Skin of body (tissue), 2 donors: ENCODE data around the gene SEC63. TPM values are rescaled to one million over a fixed set of nuclear protein-coding genes. Genes with fewer than 3 reads are reported as not detected.
"Not testable (repeated sequence)": the region's sequence is repeated elsewhere in the genome, so short reads cannot be mapped to it uniquely, and the experiment has no call there.

ENCODE experiments used
- DNase-seq: peaks from one replicate; lab custom pipeline; 2025; lab: John Stamatoyannopoulos, UW
- total RNA-seq: library from RNA; depleted of rRNA; stranded (reverse); fragments of >200 nt; gene quantifications from one replicate; pipeline ENCODE4 v1.2.3, GENCODE V29; 2014

Gene SEC63
- total RNA-seq, 1 donor from 2014 or later: 51.6 TPM

DNA sequence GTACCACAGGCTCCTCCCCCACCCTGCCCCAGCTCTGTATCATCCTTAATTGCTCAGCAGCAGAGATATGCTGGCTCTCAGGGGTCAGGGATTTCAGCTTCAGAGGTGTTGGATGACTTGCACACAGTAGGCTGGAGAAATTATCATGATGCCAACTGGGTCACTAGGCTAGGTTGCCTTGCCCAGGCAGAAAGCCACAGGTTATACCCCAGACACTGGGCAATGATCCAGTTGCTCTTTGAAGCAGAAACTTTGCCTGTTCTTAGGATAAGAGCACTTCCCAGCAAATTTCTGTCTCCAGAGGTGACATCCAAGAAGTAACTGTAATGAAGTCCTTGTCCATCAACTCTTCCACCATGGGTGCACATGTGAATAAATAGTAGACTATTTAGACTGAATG lies 95.6 kb downstream of the SEC63 start:
- no peak for DNase-seq

GRCh38 chr6:107860963-107861362 lies 97.0 kb downstream of the SEC63 start:
- not testable (repeated sequence) for DNase-seq

- not testable (repeated sequence) for DNase-seq
Observed at GRCh38 chr6:107860144-107860543, 97.9 kb downstream of the SEC63 start.

- DNase-seq: no peak
Observed at GRCh38 chr6:107853230-107853629, 104.8 kb downstream of the SEC63 start.

DNA sequence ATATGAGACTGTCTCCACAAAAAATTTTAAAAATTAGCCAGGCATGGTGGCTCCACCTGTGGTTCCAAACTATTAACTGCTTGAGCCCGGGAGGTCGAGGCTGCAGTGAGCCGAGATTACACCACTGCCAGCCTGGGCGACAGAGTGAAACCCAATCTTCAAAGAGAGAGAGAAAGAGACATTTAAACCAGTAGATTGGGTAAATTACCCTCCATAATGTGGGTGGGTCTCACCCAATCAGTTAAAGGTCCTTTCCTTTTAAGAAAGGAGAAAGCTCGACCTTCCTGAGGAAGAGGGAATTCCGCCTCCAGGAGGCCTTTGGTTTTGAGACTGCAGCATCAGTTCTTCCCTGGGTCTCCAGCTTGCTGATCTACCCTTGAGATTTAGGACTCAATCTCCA lies 108.7 kb downstream of the SEC63 start:
- DNase-seq: no peak

GRCh38 chr6:107847844-107848802 lies 109.9 kb downstream of the SEC63 start:
- DNase-seq: peak; percentile 58

GRCh38 chr6:107846262-107846795 lies 111.7 kb downstream of the SEC63 start:
- no peak for DNase-seq

DNA sequence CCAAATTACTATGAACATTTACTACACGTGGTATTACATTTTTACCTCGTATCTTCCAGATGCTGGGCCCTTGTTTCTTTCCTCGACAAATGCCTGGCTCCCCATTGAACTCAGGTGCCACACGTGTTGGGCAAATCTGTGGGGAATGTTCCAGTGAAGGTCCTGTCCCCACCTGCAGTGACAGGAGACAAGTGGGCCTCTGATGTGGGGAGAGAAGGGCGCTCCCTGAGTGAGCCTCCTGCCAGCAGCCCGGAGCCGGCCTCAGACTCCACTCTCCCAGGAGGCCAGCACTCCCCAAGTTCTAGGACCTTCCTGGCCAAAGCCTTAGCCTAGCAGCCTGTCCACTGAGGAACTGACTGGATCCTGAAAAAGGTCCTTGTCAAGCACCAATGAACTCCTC lies 112.2 kb downstream of the SEC63 start:
- DNase-seq: no peak

DNA sequence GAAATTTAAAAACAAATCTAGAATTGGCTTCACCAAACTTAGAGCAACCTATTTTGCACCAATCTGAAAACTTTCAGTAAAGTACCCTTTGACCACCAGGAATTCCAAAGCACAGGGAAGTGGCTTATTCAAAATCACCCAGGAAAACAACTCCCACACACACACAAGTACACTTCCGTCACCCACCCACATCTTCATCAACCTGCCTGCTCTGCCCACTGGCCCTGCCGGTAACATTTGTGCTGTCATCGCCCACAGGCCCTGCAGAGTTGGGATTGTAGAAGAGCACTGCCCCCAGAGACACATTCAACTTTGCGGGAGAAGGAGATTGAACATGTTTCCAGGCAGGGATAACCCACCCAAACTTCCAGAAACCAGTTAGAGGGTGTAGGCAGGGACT lies 114.6 kb downstream of the SEC63 start:
- no peak for DNase-seq

- no peak for DNase-seq
Observed at GRCh38 chr6:107841275-107841670, 116.7 kb downstream of the SEC63 start.

DNA sequence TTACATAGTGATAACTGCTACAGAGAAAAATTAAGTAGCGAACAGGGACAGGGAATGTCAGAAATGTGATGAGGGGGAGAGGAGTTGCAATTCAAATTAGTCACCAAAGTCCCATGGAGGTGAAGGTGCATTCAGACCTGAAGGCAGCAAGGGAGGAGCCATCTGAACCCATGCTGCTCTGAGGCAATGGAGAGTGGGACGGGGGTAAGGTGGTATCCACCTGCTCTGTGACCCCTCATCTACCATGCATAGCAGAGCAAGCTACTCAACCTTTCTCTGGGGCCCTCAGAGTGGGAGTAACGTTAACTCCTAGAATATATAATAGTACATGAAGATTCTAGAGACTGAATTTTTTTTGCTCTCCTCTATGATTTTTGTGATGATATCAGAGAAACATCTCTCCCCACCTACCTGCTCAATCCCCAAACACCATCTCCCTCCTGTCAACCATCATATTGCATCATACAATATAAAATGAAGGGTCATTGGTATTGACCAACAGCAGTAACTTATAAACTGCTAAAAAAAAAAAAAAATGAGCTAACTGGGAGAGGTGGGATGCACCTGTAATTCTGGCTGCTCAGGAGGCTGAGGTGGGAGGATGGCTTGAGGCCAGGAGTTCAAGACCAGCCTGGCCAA lies 117.3 kb downstream of the SEC63 start:
- no peak for DNase-seq

DNA sequence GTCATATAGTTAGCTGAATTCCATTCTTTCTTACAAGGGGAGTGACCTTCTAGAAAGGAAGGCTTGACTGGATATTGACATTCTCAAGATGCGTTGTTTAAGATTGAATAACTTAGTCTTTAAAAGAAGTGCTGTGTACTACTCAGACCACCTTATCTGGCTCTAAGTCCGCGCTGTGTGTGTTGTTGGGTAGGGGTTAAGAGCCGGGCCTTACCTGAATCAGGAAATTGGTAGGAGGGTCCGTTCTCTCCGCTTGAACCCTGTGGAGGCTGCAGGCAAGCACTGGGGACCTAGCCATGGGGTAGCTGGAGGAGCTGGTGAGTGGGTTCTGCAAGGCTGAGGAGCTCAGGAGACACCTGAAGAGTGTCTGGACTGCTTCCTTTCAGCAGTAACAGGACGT lies 124.9 kb downstream of the SEC63 start:
- no peak for DNase-seq

DNA sequence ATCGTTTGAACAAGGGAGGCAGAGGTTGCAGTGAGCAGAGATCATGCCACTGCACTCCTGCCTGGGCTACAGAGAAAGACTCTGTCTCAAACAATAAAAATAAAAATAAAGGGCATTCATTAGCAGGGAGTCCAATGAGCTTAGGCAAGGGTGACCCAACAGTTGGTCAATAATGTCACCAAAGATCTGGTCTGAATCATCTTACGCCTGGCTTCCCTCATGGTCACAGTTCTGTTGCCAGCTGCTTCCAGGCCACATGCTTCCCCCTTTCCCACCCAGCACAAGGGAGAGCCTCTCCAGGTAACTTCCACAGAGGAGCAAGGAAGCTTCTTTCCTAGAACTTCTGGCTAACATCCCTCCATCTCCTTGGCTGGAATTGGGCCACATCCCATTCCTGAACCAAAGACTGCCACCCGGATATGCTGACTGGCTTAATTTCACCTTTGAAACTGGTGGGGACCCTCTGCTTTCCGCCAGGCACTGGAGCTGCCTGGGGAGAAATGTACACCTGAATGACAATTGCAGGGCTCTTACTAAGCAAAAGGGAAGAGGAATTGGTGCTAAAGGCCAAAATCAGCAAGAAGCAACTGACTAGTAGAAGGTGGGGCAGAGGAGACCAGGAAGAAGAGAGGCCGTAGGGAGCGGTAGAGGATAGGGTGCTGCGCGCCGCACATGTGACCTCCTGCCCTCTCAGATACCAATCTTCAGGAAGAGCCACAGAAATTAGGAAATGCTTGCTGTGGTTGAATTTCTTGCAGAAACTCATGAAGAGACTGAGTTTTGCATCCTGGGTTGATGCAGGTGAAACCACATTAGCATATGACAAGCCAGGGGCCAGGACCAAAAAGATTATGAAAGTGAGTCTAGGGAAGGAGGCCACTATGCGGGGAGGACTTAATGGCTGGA lies 125.6 kb downstream of the SEC63 start:
- no peak for DNase-seq

- DNase-seq: no peak
Observed at GRCh38 chr6:107830060-107830459, 127.9 kb downstream of the SEC63 start.

DNA sequence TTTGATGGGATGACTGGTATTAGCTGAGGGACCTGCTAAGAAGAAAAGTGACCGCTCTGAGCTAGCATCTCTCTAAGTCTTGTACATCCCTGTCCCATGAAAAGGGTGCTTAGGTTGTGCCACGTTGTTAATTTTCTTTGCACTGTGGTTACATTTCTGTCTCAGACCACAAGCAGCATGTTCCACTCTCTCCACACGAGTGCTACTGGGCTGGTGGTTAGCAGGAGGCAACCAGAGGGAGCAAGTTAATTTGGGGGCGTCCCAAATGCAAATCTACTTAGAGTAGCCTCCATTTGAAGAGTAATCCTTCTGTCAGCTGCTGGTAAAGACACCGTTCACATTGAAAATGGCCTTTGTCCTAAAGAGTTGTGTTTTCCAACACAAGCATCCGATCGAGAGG lies 130.5 kb downstream of the SEC63 start:
- DNase-seq: no peak

GRCh38 chr6:107823047-107823557 lies 134.9 kb downstream of the SEC63 start:
- no peak for DNase-seq

DNA sequence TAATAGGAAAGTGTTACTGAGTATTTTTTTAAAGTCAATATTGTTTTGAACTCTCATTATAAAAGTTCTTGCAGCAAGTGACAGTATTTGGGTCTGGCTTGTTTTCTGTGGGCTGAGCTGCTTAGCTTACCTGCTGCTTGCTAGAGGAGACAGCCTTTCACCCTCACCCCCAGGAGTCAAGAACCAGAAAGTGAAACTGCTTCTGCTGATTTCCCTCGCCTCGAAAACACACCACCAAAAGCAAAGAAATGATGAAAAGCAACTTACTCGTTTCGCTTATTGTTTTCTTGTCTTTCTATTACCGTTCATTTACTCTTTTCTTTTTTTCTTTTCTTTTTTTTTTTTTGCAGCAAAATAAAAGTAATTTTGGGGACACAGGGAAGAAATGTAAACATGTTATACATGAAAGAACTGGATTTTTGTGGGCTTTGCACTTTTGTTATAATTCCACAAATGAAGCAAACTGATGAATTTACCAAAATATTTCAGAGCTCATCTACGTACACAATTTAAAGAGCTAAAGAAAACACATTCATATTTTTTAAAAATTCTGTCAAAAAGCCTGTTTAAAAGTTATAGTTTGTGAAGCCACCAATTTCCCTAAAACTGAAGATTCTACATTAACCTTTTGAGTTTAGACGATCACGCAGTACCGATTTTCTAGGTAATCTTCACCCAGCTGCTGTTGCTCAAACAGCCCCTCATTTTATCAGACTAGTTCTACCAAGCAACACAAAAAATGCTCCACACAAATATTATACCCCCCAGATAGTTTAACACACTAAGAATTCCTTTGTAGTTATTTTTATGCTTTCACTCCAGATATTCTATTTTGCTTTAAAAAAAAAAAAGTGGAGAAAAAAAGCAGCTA lies 135.6 kb downstream of the SEC63 start:
- DNase-seq: no peak

GRCh38 chr6:107821591-107821990 lies 136.4 kb downstream of the SEC63 start:
- DNase-seq: no peak

DNA sequence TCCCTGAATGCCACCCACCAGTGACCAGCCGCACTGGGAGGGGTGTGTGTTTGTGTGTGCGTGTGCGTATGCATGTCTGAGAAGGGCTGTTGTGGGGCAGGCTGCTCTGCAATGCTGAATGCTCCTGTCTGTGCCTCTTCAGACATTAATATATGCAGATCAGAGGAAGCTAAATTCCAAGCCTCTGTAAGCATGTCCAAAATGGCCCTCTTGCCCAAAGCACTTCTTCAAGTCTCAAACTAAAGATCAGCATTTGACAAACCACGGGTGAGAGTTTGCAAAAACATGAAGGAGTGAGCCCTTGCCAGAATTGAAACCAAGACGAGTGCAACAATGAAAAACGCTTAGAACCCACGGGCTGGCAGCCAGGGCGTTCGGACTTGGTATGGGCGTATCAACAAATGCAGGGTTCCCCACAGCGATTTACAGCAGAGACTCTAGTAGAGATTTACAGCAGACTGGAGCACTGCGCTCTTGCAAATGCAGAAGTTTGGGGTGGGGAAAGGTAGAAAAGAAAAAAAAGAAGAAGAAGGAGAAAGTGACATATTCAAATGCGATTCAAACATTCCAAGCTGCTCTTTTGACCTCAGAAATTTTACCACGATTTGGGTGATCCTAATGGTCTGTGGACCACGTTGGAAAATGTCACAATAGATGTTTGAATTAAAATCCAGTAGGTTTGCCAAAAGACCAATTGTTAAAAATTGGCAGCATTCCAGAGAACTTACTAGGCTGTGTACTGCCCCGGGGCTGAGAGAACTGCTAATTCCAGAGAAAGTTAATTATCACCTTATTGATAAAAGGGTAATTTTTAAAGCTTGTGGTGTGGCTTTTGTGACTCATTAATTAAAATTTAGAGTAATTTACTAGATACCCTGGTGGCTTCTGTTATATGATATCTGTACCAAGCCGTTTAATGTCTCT lies 137.4 kb downstream of the SEC63 start:
- DNase-seq: no peak
